ENCODE measurements around the gene CLK2.
A peak's percentile ranks its signal among the peaks of the same experiment; 100 is the strongest.

CLK2 gene

GRCh38 chr1:155285063-155285462 is 11.8 kb upstream of the CLK2 start:
- no peak overlapping the region for H3K27ac Mint-ChIP-seq

GRCh38 chr1:155284476-155284875 is 11.2 kb upstream of the CLK2 start:
- H3K4me1 Mint-ChIP-seq, result no peaks in the 10 kb centered on the region
- H3K36me3 Mint-ChIP-seq, result peaks cover 5% of the 10 kb centered on the region
- no peaks in the 10 kb centered on the region for H3K27me3 Mint-ChIP-seq
- H3K9me3 Mint-ChIP-seq, result no peaks in the 10 kb centered on the region
- no peak overlapping the region for H3K4me3 Mint-ChIP-seq
- no peak for ATAC-seq
- H3K27ac Mint-ChIP-seq, result no peak overlapping the region

More at GRCh38 chr1:155285063-155285462, 11.8 kb upstream of the CLK2 start:
- H3K4me1 Mint-ChIP-seq, result no peaks in the 10 kb centered on the region
- peaks cover 5% of the 10 kb centered on the region for H3K36me3 Mint-ChIP-seq
- H3K4me3 Mint-ChIP-seq, result no peak overlapping the region
- no peaks in the 10 kb centered on the region for H3K9me3 Mint-ChIP-seq
- peaks cover 3% of the 10 kb centered on the region for H3K27me3 Mint-ChIP-seq
- ATAC-seq, result no peak

DNA sequence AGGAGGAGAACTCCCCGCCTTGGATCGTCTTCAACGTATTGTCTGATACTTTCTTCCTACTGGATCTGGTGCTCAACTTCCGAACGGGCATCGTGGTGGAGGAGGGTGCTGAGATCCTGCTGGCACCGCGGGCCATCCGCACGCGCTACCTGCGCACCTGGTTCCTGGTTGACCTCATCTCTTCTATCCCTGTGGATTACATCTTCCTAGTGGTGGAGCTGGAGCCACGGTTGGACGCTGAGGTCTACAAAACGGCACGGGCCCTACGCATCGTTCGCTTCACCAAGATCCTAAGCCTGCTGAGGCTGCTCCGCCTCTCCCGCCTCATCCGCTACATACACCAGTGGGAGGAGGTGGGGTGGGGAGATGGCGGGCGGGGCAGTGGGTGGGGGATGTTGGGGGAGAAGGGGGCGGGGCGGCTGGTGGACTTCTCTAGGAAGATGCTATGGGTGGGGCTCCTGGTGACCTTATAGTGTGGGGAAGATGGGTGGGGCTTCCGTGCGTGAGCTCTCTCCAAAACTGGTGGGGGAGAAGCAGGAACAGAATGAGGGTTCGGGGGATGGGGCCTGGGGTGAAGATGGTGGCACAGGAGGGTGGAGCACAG is 9.3 kb upstream of the CLK2 start:
- Mint-ChIP-seq H3K9me3 (no peaks in the 10 kb centered on the region), H3K27ac (no peak overlapping the region), H3K36me3 (peaks cover 3% of the 10 kb centered on the region), H3K4me1 (peaks cover 10% of the 10 kb centered on the region), H3K27me3 (no peaks in the 10 kb centered on the region), H3K4me3 (no peak overlapping the region)
- no peak for ATAC-seq

- H3K9me3 Mint-ChIP-seq, result no peaks in the 10 kb centered on the region
- H3K4me1 Mint-ChIP-seq, result peaks cover 24% of the 10 kb centered on the region
- no peak overlapping the region for H3K27ac Mint-ChIP-seq
- no peaks in the 10 kb centered on the region for H3K27me3 Mint-ChIP-seq
- no peaks in the 10 kb centered on the region for H3K36me3 Mint-ChIP-seq
- ATAC-seq, result no peak
- no peak overlapping the region for H3K4me3 Mint-ChIP-seq
These were observed 6.0 kb upstream of the CLK2 start for GRCh38 chr1:155279268-155279667.

GRCh38 chr1:155278689-155279160 is 5.4 kb upstream of the CLK2 start:
- Mint-ChIP-seq H3K4me3 (peak overlapping the region; percentile 22), H3K4me1 (peaks cover 27% of the 10 kb centered on the region), H3K27me3 (no peaks in the 10 kb centered on the region), H3K27ac (no peak overlapping the region), H3K9me3 (no peaks in the 10 kb centered on the region), H3K36me3 (no peaks in the 10 kb centered on the region)
- ATAC-seq, result no peak

DNA sequence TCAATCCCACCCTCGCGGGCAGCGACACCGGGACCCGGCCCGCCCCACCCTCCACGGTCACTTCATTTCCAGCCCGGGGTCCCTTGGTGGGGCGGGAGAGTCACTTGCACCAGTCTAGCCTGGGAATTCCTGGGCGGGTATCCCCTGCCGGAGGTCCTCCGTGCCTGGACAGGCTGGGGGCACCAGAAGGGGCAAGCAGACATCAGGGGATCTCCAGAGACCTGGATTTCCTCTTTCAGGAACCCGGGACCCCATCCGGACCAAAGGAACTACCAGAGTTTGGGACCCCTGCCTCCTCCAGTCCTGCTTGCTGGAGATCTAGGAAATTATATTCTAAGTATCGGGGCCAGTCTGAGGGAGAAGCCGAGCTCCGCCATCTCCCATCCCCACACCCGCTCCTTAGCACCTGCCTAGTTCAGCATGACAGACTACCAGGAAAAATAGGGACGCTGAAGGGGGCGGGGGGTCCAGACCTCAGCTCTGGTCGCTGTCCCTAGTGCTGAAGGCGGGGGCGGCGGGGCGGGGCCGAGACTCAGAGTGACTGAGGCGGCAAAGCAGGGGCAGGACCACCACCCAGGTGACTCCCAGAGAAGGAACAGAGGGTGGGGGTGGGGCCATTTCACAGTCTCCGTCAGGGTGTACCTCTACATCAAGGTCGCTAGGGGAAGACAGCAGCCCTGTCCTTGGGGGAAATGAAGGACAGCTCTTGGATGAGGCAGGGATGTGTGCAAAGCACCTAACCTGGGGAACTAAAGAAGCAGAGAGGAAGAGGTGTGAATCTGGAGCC is 4.8 kb upstream of the CLK2 start:
- Mint-ChIP-seq H3K4me1 (peaks cover 32% of the 10 kb centered on the region), H3K9me3 (no peaks in the 10 kb centered on the region), H3K36me3 (no peaks in the 10 kb centered on the region), H3K27me3 (no peaks in the 10 kb centered on the region), H3K27ac (no peak overlapping the region), H3K4me3 (peak overlapping the region; percentile 86)
- ATAC-seq, result peak; percentile 44

GRCh38 chr1:155277070-155277901 is 4.0 kb upstream of the CLK2 start, which contains the start of gene HCN3:
HCN3 (plus strand) TSS chr1:155277463; CDS start chr1:155277591, 128 bp downstream.
- Mint-ChIP-seq H3K4me3 (peak within 1 kb of the TSS; percentile 86), H3K27ac (no peak within 1 kb of the TSS), H3K27me3 (no peaks in the 10 kb centered on the region), H3K36me3 (peaks cover 6% of the 10 kb centered on the region), H3K4me1 (peaks cover 40% of the 10 kb centered on the region), H3K9me3 (no peaks in the 10 kb centered on the region)
- peak; percentile 86 for ATAC-seq

DNA sequence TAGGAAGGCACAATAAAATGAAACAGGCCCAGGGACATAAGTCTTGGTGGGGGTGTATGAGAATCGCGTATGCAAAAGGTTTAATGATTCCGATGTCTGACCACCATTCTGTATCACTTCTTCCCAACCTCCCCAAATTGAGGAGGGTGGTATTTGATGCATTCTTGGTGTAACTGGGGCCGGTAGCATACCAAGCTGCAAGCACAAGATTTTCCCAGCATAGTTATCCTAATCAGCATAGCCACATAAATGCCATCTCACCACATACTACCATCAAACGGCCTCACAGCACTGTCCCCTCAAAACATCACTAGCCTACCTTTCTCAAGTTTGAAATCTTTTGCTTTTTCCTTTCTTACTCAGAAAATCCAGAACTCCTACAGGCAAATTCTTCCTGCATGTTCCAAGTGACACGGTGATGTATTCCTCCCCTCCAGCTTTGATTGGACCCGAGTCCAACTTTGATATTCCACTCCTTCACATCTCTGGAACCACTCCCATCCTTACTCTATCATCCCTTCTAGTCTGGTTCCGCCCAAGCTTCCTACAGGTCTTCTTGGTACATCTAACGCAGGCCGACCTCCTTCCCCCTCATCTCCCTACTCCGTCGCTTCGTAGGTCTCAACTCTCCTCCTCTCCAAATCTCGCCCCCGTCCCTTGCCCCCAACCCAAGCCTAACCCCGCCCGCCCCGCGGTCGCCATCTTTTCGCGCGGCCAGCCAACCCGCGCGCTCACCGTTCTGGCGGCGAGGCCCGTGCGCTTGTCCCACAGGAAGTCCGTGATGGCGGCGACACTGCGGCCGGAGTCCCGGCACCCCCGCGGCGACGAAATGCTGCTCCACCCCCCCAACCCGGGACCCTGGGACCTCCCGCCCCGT is 600 bp downstream of the CLK2 start:
- H3K9me3 Mint-ChIP-seq, result no peaks in the 10 kb centered on the region
- no peaks in the 10 kb centered on the region for H3K27me3 Mint-ChIP-seq
- ATAC-seq, result peak; percentile 58
- peak overlapping the region; percentile 77 for H3K27ac Mint-ChIP-seq
- H3K4me1 Mint-ChIP-seq, result peaks cover 50% of the 10 kb centered on the region
- H3K4me3 Mint-ChIP-seq, result peak overlapping the region; percentile 86
- peaks cover 37% of the 10 kb centered on the region for H3K36me3 Mint-ChIP-seq

DNA sequence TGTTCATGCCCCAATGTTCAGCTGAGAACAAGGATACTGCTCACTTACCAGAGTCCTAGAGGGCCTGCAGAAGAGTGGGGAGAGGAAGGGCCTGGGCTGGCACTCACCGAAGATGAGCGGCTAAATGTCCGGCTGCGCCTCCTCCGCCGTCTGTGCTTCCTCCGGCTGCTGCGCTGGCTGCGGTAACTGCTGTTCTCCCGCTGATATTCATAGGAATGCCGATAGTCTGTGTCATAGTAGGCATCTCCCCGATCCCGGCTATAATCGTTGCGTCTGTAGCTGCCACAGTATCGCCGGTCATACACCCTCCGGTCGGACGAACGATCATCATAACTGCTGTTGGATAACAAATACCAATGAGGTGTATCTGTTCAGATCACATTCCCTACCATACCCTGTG is 3.9 kb downstream of the CLK2 start:
- Mint-ChIP-seq H3K9me3 (no peaks in the 10 kb centered on the region), H3K4me3 (no peak overlapping the region), H3K27ac (no peak overlapping the region), H3K4me1 (peaks cover 35% of the 10 kb centered on the region), H3K36me3 (peaks cover 65% of the 10 kb centered on the region), H3K27me3 (no peaks in the 10 kb centered on the region)
- ATAC-seq, result no peak

DNA sequence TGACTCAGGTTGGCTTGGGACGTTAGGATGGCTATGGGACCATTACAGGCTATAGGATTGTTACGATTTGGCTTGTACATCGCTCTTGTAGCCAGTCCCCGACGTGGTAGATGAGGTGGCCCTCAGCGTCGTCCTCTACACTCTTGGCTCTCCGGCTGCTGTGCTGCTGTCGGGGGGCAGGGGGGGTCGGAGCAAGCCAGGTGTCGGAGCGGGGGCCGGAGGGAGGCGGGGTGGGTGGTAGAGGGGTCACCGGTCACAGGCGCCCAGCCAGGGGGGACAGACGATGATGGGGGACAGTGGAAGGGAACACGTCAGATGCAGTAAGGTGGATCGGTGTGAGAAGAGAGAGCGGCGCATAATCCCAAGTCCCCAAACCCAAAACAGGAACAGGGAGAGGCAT is 4.7 kb downstream of the CLK2 start:
- Mint-ChIP-seq H3K27ac (no peak overlapping the region), H3K4me1 (peaks cover 32% of the 10 kb centered on the region), H3K9me3 (no peaks in the 10 kb centered on the region), H3K36me3 (peaks cover 72% of the 10 kb centered on the region), H3K4me3 (no peak overlapping the region), H3K27me3 (no peaks in the 10 kb centered on the region)
- no peak for ATAC-seq

DNA sequence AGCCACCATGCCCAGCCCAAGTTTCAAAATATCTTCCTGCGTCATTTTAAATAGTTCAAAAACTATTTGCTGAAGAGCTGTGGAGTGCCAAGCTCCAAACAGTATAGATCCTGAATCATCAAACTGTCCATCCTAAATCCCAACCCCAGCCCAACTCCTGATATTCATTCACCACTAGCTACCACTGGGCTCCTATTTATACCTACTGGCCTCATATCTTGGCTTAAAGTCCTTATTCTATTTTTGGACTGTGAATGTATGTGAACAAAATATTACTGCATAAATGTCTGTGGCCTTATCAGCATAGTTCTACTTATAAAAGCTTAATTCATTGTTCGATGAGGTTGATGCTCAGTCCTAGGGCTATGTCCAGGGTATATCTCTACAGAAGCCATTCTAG is 5.9 kb downstream of the CLK2 start:
- Mint-ChIP-seq H3K27ac (peak overlapping the region; percentile 19), H3K36me3 (peaks cover 76% of the 10 kb centered on the region), H3K4me3 (no peak overlapping the region), H3K9me3 (no peaks in the 10 kb centered on the region), H3K27me3 (no peaks in the 10 kb centered on the region), H3K4me1 (peaks cover 31% of the 10 kb centered on the region)
- ATAC-seq, result no peak

GRCh38 chr1:155266553-155266952 is 6.8 kb downstream of the CLK2 start:
- H3K36me3 Mint-ChIP-seq, result peaks cover 81% of the 10 kb centered on the region
- no peak overlapping the region for H3K4me3 Mint-ChIP-seq
- H3K27me3 Mint-ChIP-seq, result no peaks in the 10 kb centered on the region
- peak overlapping the region; percentile 19 for H3K27ac Mint-ChIP-seq
- ATAC-seq, result no peak
- no peaks in the 10 kb centered on the region for H3K9me3 Mint-ChIP-seq
- peaks cover 30% of the 10 kb centered on the region for H3K4me1 Mint-ChIP-seq

DNA sequence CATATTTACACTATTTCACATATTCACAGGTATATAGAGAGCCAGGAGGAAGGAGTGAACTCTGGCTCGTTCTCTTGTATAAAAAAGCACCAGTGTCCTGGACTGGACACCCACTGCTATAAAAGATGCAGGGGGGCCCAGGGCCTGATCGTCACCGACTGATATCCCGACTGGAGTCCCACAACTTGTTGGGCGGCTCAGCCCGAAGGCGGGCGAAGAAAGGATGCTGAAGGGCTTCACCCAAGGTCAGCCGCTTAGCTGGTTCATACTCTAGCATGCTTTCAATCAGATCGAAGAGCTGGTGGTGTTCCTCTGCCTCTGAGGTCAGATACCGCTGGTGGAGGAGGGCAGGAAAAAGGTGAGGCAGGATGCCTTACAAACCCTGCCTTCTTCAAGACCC is 10.2 kb downstream of the CLK2 start:
- Mint-ChIP-seq H3K4me1 (peaks cover 35% of the 10 kb centered on the region), H3K36me3 (peaks cover 73% of the 10 kb centered on the region), H3K4me3 (no peak overlapping the region), H3K9me3 (no peaks in the 10 kb centered on the region), H3K27me3 (no peaks in the 10 kb centered on the region), H3K27ac (peak overlapping the region; percentile 96)
- no peak for ATAC-seq

DNA sequence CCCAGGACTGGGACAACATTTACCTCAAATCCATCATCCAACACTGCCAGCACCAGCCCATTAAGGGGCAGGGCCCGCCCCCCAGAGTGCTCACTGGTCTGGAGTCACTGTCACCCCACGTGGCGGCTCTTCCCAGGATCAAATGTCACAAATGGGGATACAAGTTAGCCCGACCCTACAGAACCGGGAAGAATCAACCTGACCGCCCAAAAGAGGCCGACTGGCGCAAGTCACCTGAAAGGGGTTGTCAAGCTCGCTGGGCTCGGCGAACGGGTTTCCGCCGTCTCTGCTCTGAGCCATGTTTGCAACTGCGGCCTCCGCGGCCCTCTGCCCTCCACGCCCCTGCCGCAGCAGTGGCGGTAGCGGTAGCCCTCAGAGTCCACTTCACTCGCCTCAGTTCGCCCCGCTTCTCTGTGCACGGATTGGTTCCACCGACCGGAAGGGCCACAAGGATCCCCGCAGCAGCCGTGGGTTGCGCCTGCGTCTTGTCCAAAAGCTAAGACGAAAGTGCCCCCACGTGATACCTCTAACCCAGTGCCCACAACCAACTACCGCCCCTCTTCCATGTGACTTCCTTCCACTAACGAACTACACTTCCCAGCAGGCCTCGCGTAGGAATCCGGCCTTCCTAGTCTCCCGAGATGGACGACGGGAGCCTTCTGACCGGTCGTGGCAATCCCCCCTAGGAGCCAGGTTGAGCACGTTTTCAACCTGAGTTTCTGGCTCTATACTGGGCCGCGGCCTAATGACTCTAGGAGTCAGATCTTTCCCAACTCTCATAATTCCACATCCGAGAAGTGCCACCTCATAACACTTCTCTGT is 11.2 kb downstream of the CLK2 start, which contains the start of gene SCAMP3:
TSS of gene SCAMP3 (minus strand) at position 509 of the 822 bp plus-strand sequence. CDS start at position 300, 209 bp downstream.
- Mint-ChIP-seq H3K4me3 (peak within 1 kb of the TSS; percentile 96), H3K36me3 (peaks cover 70% of the 10 kb centered on the region), H3K27me3 (no peaks in the 10 kb centered on the region), H3K27ac (peak within 1 kb of the TSS; percentile 96), H3K4me1 (peaks cover 37% of the 10 kb centered on the region), H3K9me3 (no peaks in the 10 kb centered on the region)
- peak; percentile 99 for ATAC-seq

Data from stimulated activated memory B cell treated with anti-CD40 and anti-IgM and Interleukin-4, amounts not matched to agents 10 μg/mL and 1 μg/mL and 100 μg/mL, for 72 hours (primary cell).